IPS DF 19.7 (cell line): ENCODE results near the gene FARP1.

Experiments used
- DNase-seq: peaks from one replicate; pipeline ENCODE4 v3.0.0-alpha.2; 2013; ENCODE audit warnings: low read depth, low spot score

Gene FARP1

DNA sequence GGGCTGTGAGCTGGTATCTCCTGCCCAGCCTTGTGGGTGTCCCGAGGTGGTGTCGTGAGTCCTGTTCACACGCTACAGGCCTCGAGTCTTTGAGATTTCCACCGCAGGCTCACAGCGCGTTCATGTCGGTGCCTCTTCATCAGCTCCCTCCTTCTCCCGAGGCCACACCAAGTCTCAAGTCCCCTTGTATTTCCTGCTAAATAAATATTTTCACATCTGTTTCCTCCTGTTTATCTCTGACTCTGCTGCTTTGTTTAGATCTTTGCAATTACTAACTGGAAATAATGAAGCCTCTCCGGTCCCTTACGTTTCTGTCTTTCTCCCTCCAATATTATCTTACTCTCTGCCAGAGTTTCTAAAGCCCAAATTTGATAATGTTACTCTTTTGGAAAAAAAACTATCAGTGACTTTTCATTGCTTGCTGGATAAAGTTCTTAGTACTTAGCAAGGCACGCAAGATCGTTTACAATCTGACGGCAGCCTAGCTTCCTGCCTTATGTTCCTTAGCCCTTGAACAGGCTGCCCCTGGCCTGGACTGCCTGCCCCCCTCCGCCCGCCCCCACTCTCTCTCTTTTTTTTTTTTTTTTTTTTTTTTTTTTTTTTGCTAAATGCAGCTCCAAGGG is 164.7 kb downstream of the FARP1 start:
- no peak for DNase-seq

DNA sequence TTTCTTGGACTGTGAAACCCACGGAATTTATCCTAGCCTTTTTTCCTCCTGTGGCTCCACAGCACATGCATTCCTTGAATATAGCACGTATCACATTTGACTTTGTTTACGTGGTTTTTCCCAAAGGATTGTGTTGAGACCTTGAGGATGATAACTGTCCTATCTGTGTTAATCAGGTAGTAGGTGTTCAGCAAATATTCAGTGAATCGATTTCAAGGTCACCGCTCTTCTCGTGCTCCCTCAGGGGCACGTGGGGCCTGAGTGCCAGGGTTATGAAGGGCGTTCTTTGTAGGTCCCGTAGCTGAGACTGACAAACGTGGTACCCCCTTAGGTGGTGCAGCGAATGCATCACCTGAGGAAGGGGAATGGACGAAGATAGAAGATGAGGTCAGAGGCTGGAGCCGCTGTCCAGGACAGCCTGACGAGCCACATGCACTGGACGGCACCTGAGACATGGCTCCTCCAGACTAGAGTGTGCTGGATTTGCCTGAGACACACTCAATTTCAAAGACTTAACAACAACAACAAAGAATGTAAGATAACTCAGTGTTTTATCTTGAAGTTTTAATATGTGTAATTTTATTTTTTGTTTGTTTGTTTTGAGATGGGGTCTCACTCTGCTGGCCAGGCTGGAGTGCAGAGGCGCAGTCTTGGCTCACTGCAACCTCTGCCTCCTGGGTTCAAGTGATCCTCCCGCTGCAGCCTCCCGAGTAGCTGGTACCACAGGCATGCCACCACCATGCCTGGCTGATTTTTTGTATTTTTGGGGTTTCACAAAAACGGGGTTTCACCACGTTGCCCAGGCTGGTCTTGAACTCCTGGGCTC is 165.4 kb downstream of the FARP1 start:
- no peak for DNase-seq

DNA sequence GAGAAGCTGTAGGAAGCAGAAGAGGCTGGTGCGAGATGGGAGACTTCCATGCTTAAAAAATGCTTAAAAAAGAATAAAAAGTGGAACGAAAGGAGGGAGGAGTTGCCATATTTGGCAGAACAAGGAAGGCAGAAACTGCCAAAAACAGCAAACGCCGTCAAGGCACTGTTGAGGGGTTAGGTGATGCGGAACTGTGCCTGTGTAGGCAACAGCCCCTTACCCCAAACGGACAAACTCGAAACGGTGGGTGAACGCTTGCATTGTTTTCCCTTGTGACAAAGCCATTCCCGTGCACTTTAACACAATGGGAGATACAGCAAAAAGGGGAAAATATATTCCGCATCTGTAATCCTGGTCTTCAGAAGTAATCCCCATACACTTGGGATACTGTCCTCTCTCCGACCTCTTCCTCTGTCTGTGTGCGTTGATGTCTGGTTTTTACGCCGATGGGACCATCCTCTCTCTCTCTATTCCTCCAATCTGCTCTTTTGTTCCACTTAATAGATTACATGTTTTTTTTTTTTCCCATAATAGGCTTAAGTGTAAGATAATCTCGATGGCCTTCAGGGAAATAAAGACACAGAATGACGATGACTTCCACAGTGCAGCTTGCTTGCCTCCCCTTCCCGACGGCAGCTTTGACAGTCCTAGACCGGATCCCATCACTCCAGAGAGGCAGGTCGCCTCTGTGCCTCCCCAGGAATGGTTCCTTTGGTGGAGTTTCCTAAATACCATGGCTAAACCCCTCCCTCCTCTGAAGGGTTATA is 166.9 kb downstream of the FARP1 start:
- no peak for DNase-seq

DNA sequence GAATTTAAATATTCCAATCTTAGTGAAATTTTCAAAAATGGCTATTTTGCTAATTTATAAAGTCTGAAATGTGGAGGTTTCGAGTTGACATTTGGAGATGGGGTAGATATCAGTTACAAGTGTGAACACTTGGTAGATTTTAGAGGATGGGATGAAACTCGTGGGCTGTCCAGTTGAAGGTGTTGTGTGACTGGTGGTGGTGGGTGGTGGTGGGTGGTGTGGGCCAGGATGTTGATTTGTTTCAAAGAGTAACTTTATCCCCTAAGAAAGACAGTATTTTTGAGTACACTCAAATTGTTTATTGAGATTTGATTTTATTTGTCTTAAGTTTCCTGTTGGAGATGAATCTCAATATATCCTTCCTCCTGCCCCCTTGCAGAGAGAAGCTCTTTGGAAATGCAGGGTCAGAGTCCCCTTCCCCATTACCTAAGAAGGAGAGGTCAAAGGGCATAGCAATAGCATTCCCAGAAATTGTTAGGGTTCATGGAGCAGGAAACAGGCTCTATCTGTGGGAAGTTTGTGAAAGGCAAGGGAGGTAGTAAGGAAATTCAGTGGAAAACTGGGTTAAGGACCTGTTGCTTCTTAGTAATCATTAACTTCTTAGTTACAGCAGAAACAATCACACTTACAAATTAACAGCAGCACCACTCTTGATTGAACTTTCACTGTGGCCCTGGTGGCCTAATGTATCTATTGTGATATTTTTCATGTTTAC is 167.7 kb downstream of the FARP1 start:
- no peak for DNase-seq

DNA sequence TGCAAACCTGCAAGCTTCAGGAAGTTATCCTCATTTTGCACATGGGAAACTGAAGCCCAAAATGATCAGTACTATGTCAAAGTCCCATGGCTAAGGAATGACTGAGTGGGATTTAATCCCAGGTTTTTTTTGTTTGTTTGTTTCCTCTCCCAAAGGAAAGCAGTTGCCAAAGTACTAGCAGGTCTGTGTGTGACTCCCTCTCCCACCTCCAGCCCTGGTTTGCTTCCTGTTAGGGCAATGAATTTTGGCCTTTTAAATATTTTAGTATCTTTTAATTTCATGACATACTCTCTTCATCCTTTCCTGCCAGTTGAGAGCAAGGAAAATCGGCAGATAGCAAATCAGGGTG is 168.3 kb downstream of the FARP1 start:
- DNase-seq = no peak

DNA sequence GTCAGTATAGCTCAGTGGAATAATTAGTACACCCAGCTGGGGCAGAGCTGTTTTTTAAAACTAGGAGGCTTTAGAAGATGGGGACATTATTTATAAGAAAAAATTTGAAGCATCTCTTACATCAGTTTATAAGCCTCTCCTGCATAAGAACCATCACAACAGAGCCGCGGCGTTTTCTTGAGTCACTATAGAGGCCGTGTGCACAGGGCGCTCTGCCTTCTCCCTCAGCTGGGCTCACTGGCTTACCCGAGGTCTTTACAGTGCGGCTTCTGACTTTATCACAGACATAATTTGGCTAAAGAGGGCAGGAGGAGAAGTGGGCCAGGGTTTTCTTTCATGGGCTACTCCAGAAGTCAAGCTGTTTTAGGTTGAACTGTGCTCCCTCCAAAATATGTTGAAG is 169.7 kb downstream of the FARP1 start:
- no peak for DNase-seq

DNA sequence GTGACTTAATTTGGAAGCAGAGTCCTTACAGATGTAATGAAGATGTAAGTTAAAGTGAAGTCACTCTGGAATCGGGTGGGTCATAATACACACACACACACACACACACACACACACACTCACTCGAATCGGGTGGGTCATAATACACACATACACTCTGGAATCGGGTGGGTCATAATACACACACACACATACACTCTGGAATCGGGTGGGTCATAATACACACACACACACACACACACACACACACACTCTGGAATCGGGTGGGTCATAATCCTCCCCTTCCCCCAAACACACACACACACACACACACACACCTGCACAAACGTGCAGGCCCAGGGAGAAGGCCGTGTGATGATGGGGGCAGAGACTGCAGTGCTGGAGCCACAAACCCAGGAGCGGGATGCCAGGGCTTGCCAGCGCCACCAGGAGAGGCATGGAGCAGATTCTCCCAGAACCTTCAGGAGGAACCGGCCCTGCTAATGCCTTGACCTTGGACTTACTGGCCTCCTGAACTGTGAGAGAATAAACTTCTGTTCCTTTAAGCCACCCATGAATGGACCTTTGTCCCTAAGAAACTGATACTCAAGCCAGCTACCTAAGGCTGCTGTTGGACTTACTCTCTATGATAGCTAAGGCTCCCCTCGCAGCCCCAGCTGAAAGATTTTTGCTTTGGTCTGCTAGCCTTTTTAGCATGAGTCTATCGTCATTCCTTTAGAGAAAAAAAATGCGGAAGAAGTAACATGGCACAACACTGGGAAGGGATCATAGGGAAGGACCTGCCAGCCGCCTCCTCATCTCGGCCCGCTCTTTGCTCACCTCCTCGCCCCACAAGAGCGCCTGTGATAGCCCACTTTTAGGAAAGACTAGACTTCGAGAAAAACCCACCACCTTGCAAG is 170.4 kb downstream of the FARP1 start:
- no peak for DNase-seq

DNA sequence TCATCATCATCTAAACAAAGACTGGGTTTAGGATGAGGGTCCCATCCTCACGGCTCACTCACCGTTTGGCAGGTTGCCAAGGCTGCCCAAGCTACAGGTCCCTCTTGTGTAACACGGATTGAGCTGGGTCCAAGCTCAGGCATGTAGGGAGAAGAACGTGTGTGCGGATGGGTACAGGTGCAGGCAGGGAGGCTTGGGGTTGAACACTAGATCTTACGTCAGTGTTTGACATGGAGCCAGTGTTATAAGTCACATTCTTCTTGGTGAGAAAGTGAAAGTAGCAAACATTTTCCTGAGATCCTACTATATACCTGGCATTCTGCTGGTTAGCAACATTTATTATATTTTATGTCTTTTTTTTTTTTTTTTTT is 171.0 kb downstream of the FARP1 start:
- no peak for DNase-seq

DNA sequence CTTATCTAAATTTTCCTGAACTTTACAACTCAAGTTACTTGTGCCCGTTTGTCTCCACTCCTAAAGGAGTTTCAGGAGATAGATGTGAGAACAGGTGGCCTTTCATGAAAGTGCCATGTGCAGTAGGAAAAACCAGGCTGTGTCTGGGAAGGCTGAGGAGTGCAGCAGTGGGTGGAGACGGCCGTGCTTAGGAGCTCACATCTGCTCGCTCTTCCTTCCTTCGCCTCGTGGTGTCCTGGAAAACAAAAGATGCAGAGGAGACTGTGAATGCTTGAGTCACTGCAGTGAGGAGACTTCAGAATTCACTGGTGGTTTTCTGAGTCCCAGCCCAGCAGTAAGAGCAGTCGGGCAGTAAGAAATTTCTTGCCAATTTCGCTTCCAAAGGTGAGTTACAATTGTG is 172.6 kb downstream of the FARP1 start:
- DNase-seq = no peak

DNA sequence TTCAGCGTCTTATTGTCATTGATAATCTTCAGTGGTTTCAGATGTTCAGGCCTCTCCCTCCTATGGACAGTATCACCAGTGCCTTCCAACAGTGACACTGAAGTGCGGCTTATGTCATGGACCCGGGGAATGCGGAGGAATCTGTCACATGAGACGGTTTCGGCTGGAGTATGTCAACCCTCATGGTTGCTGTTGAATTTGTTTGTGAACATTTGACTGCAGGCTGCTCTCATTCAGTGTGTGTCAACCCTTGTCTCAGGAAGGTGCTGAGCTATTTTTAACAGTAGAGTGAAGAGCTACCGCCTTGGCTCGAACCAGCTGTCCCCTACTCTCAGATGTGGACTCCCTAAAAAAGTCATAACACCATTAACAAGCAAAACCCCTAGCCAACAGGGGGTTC is 173.0 kb downstream of the FARP1 start:
- no peak for DNase-seq

DNA sequence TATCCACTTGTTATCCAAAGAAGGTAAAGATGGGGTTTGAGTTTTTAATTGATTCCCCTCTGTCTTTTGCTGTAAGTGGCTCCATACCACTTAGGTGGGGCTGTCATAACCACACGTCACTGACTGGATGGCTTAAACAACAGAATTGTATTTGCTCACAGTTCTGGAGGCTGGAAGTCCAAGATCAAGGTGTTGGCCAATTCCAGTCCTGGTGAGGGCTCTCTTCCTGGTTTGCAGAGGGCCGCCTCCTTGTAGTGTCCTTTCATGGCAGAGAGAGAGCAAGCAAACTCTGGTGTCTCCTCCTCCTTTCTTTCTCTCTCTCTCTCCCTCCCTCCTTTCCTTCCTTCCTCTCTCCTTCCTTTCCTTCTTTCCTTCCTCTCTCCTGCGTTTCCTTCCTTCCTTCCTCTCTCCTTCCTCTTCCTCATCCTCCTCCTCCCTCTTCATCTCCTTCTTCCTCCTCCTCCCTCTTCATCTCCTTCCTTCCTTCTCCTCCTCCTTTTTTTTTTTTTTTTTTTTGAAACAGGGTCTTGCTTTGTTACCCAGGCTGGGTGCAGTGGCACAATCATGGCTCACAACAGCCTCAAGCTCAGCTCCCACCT is 174.8 kb downstream of the FARP1 start:
- no peak for DNase-seq

DNA sequence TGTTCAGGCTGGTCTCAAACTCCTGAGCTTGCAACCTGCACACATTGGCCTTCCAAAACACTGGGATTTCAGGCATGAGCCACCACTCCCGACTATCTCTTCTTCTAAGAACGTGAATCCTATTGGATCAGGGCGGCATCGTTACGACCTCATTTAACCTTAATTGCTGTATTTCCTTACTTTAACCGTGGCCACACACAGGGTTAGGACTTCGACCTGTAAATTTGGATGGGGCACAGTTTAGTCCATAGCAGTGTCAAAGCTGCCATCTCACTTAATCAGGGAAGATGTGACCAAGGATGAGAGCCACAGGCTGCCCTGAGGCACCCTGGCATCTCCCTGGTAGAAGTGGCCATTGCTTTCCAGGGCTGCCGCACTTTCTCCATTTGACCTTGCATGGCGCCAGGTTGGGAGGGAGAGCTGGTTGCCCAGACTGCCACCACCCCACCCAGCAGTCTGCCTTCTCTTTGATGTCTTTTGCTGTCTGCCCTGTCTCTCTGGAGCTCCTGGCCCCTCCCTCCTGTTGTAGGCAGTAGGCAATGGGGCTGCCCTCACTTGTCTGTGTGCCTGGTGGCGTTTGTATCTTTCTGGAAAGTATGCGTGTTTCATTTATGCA is 175.5 kb downstream of the FARP1 start:
- DNase-seq = no peak

DNA sequence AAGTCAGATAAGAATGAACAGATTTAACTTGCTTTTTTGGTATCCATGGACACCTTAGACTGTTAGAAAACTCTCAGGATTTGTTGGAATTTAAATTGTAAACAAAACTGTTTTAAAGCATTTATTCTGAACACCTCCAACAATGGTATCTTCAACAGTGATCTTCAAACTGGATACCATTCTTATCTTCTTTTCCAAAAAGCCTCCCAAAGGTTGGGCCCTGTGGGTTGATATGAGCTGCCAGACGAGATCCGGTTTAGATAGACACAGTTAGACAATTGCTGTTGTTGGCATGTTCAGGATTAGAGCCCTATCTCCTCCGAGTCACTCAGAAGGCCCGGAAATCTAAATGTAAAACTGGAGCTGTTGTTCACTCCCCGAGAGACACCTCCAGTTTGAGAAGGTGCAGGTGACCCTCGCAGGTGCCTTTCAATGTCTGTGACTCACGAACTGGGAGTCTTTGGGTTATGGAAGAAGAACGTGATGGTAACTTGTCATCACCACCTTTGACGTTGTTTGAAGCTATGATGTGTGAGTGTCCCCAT is 177.7 kb downstream of the FARP1 start:
- DNase-seq = no peak

DNA sequence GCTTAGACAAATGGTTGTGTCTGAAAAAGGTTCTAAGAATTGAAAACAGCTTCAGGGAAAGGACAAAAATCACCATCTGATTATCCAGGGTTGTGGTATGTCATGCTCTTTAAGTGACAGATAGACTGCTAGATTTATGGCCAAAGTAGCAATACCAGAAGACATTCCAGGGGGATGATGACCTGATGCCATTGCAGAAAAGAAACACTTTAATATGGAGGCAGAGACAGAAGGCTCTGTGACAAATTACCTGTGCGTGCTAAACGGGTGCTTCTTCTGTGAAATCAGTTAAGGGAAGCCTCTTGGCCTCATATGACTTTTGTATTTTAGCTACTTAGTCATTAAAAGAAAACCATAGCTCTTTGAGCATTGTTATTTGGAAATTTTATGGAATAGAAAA is 178.5 kb downstream of the FARP1 start:
- DNase-seq = no peak

DNA sequence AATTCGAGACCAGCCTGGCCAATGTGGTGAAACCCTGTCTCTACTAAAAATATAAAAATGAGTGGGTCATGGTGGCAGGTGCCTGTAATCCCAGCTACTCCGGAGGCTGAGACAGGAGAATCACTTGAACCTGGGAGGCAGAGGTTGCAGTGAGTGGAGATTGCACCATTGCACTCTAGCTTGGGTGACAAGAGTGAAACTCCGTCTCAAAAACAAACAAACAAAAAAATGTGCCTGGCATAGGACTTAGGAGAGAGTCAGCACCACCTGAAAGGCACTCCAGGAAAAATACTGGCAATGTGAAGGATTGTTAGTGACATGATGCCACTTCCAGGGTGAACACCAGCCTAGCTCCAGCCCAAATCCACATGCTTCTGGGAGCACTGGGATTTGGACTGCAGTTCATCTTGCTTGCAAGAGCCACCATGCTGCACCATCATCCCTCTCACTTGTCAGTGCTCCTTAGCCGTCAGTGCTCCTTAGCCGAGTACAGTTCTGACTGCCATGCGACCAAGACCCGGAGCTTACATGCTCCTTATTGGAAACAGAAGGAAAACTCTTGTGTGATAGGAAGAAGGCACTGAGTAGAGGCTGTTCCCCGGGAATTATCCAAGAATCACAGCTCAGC is 179.3 kb downstream of the FARP1 start:
- no peak for DNase-seq

DNA sequence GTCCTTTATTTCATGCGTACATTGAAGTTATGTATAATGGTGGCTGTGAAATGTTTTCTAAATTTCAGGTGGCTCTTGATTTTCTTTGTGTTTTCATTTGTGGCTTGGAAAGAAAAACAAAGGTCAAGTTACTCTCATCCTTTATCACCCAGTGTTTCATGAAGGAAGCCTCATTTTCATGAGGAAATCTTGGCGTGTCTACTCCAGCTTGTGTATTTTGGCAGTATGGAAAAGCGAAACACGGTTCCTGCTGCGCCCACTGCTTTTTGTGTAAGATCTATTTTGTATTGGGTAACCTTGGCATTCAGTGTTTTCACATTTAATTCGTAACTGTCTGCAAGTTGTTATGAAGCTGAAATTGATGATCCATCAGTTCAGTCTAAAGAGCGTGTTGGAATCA is 181.2 kb downstream of the FARP1 start:
- no peak for DNase-seq

DNA sequence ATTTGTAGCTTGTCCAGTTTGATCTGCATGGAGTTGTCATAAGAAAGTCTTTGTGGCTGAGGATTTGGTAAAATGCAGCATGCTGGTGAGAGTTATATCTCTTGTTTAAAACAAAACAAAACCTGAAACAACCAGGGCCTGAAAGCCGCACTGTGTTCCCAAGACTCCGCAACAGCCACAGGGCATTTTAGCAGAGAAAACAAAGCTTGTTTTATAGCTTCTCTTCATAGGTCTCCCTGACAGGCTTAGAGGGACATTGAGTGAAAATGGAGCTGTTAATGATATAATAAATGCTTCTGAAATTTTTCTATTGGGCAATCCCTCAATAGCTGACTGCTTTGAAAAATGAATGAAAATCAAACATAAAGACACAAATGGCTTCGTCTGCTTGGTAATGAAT is 182.8 kb downstream of the FARP1 start:
- no peak for DNase-seq

DNA sequence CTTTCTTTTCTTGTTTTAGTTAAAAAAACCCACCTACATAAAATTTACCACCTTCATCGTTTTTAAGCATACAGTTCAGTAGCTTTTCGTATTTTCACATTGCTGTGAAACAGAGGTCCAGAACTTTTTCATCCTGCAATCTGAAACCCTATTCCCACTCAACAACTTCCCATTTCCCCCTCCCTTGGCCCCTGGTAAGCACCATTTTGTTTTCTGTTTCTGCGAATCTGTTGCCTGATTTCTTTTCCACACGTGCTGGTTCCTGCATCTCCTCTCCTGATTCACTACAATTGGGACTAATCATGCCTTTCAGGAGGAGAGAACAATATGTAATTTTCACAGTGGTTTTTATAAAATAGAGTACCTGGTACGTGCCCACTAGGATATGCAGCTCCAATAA is 183.4 kb downstream of the FARP1 start:
- no peak for DNase-seq
